Measurements from ENCODE around the gene GMFB.

GMFB gene

DNA sequence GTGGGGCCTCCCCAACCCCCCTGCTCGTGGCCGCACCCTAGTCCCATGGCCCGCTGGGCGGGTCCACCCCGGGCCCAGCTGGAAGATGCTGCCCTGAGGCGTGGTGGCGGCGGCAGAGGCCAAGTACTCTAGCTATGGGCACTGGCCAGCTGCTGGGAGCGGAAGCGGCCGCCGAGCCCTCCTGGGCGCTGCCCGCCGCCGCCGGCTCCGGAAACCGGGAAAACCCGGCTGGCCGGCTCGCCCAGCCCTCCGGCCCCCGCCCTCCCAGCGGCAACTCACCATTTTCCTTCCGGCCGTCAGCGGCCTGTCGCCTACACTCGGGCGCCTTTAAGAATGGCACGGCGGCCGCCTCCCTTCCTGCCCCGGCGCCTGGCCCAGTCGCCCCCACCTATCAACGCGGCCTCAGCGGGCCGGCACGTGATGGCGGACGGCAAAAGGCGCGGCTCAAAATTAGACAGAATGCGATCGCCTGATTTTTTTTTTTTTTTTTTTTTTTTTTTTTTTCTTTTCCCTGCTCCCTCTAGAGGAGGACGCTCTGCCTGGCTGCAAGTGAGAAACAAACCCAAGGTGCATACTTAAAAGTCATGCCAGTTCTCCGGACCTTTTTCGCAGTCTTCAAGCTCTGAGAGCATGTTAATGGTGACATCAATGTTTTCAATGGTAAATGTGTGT, at the start of gene GMFB:
Gene GMFB, minus strand, starts transcription at position 335 of the 672 bp plus-strand sequence. Its CDS starts 53 bp downstream, at position 282.
- peak; percentile 90 for DNase-seq
- ATAC-seq = peak; percentile 97

- DNase-seq = no peak
- no peak for ATAC-seq
These were observed 49.3 kb upstream of the GMFB start for GRCh38 chr14:54538055-54538454.

- no peak for ATAC-seq
- no peak for DNase-seq
These were observed 48.9 kb upstream of the GMFB start for GRCh38 chr14:54537651-54538050.

DNA sequence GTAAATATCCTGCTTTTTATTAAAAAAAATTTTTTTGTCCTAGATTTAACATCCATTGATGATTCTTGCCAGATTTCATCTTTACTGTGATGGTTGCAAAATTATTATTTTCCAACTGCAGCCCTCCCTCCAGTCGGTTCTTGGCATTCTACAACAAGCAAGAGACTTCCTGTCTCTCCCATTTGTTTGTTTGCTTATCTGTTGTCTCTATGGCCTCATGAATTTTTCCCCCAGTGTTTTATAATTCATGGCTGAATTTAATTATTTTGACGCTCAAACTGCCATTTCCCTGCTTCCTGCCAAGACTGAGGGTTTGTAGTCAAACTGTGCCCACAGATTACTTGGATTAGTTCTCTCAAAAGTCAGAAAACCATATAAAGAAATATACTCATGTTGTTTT, 46.9 kb upstream of the GMFB start:
- ATAC-seq (no peak), DNase-seq (no peak)

- ATAC-seq (no peak), DNase-seq (no peak)
These were observed 46.3 kb upstream of the GMFB start for GRCh38 chr14:54535126-54535525.

GRCh38 chr14:54533100-54533499, 44.3 kb upstream of the GMFB start:
- no peak for ATAC-seq

GRCh38 chr14:54532111-54533012, 43.6 kb upstream of the GMFB start:
- ATAC-seq = no peak

More at GRCh38 chr14:54533100-54533499, 44.3 kb upstream of the GMFB start:
- DNase-seq = no peak

DNA sequence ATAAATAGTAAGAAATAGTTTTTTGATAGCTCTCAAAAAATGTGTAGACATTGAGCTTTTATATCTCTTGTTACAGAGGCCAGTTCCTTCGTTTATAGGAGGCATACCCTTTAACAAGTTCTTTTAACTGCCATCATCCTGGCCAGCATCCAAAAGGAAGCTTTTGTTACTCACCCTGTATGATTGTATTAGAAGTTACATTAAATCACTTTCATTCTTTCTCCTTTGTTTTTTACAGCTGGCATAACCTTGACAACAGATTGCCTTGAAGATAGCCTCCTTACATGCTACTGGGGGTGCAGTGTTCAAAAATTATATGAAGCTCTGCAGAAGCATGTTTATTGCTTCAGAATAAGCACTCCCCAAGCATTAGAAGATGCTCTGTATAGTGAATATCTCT, 41.0 kb upstream of the GMFB start:
- no peak for DNase-seq
- ATAC-seq = no peak

More at GRCh38 chr14:54532111-54533012, 43.6 kb upstream of the GMFB start:
- no peak for DNase-seq

GRCh38 chr14:54528973-54529372, 40.2 kb upstream of the GMFB start:
- no peak for DNase-seq
- no peak for ATAC-seq

DNA sequence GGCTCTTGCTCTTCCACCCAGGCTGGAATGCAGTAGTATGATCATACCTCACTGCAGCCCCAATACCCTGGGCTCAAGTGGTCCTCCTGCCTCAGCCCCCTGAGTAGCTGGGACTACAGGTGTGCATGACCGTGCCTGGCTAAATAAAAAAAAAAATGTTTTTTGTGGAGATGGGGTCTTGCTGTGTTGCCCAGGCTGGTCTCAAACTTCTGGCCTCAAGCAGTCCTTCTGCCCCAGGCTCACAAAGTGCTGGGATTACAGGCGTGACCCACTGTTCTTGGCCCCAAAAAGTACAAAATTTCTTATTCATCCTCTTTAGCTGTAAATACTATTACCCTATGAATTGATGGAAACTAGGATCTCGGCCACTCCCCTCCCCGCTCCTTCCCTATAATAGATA, 35.6 kb upstream of the GMFB start:
- ATAC-seq (no peak), DNase-seq (no peak)

GRCh38 chr14:54516709-54517108, 27.9 kb upstream of the GMFB start:
- no peak for ATAC-seq
- no peak for DNase-seq

GRCh38 chr14:54515670-54516069, 26.9 kb upstream of the GMFB start:
- no peak for DNase-seq
- ATAC-seq = no peak

DNA sequence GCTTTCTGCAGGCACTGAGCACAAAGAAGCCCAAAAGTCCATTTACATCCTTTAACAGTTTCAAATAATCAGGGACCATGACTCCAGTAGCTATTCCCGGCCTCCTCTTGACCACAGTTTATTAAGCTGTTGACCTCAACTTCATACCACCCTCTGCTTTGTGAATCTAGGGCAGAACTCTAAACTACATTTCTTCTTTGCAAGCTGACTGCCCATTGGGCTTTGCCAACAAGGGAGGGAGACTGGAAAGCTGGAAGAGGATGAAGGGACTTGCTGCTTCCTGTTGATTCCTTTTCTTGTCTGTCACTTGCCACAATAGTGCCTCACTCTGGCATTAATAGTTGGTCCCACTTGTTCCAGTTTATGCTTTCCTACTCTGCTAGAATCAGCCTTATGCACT, 23.6 kb upstream of the GMFB start:
- ATAC-seq (no peak), DNase-seq (no peak)

DNA sequence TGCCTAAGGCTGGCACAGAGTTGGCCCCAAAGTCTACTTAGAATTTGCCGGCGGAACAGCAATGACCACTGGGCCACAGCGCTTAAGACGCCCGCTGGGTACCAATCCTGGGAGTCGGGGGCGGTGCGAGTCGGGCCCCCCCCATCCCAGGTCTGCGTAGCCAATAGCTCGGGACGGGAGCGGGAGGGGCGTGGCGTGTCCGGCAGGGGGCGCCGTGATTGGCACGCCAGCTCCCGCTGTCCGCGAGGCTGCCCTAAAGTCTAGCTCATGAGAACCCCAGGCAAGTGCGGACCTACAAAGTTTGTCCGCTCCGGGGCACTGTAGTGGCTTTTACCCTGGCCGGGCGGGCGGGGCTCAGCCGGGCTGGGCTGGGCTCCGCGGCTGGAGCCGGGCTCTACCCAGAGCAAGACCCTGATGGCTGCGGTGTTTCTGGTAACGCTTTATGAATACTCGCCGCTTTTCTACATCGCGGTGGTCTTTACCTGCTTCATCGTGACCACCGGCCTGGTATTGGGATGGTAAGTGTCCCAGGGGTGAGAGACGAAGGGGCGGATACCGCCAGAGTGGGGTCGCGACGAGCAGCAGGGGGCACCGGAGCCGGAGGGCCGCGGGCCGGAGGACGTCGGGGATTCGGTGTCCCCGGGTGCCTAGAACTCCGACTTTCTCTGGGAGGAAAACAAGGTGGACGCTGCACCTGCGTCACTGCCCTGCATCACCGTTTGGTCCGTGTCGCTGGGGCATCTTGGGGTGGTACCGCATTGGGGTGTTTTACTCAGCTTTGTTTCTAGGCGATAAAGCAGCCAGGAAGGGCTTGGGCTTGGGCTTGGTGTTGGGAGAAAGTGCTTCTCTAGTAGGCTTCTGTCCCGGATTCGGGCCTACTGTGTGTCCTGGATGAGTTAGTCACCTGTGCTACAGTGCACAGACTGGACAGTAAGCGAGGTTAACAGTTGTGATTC, 21.0 kb upstream of the GMFB start, which contains the start of gene CGRRF1:
Gene CGRRF1, plus strand, starts transcription at position 361 of the 956 bp plus-strand sequence. Its CDS starts 54 bp downstream, at position 415.
- DNase-seq = peak; percentile 99
- peak; percentile 99 for ATAC-seq

DNA sequence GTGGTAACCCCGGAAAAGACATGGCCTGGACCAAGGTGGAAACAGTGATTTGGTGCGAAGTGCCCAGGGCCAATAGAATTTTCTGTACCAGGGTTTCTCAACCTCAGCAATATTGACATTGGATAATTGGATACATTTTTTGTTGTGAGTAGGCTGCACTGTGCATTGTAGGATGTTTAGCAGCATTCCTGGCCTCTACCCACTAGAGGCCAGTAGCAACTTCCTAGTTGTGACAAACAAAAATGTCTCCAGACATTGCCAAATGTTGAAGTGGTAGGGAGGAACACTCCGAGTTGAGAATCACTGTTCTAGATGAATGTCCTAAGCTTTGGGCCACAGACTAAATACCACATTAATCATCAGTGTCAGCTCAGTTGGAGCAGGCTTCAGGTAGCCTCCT, 14.7 kb upstream of the GMFB start:
- no peak for DNase-seq
- no peak for ATAC-seq

DNA sequence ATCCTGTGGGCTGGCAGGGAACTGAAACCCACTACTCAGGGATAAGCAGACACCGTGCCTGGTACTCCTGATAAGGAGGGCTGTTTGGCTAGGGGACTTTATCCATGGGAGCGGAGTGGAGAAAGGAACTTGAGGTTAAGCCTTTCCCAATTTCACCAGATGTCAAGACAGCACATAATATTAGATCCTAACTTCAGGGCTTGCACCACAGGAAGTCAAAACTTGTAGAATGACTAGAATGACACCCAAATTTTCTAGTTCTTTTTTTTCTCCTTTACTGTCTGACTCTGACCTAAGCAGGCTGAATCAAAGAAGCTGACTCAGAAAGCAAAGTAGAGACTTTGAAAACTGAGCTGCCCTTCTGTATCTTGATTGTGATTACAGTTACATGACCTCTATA, 13.8 kb upstream of the GMFB start:
- no peak for ATAC-seq

GRCh38 chr14:54501480-54501879, 12.7 kb upstream of the GMFB start:
- DNase-seq = no peak
- ATAC-seq = no peak

More for the DNA sequence above, 13.8 kb upstream of the GMFB start:
- DNase-seq = no peak

DNA sequence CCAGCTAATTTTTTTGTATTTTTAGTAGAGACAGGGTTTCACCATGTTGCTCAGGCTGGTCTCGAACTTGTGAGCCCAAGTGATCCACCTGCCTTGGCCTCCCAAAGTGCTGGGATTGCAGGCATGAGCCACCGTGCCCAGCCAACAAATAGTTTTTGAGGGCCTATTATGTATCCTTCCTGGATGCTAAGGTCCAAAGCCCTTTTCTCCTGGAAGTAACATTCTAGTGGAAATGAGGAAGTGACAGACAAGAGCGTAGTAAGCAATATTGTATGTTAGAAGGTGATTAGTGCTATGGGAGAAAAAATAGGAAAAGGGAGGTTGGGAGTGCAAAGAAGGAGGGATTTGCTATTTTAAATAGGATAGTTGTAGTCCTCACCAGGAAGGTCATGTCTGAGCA, 12.0 kb upstream of the GMFB start:
- DNase-seq (no peak), ATAC-seq (no peak)

- DNase-seq (no peak), ATAC-seq (no peak)
These were observed 9.8 kb upstream of the GMFB start for GRCh38 chr14:54498579-54498978.

GRCh38 chr14:54498095-54498531, 9.3 kb upstream of the GMFB start:
- ATAC-seq (no peak), DNase-seq (no peak)

DNA sequence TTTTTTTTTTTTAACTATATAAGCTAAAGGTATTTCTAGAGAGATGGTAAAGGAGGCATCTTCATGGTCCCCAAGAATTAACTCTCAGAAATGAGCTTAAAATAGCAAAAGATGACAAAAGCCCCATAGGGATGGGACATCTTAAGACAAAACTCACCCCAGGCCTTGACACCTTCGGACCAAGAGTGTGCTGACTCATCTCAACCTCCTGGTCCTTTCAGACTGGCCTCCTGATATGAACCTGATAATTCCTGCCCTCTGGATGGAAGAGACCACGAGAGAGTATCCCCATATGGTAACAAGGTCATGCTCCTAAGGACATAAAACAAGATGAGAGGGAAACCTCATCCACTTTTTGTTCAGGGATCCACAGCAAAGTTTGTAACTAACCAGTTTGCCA, 8.4 kb upstream of the GMFB start:
- no peak for DNase-seq
- no peak for ATAC-seq

DNA sequence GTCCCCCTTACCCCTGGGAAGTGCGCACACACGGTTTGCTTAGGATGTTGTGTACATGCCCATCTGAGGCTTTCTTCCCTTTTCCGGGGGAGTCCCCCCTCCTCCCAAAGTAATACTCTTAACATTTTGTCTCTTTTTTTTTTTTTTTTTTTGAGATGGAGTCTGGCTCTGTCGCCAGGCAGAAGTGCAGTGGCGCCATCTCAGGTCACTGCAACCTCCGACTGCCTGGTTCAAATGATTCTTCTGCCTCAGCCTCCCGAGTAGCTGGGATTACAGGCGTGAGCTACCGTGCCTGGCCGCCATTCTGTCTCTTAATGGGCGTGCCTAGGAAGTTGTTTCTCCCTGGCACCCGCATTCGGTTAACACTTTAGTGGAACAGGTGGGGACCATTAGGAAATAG, 4.5 kb upstream of the GMFB start:
- DNase-seq (no peak), ATAC-seq (no peak)
